Testis (tissue), 2 donors: ENCODE measurements around the gene ABTB1.

Experiments
- CTCF ChIP-seq, 3 experiments: fragments of 450-650 bp in 2 of 3; fragments of 200-600 bp in 1 of 3; sonication (generic) in 1 of 3; IDR thresholded peaks; one replicate each; pipeline ENCODE4 v1.5.1; 2016 to 2019; ENCODE audit warnings: antibody characterized with exemption in 3 of 3, mild to moderate bottlenecking in 2 of 3, moderate library complexity in 1 of 3
- POLR2A ChIP-seq: fragments of 450-650 bp; IDR thresholded peaks from one replicate; pipeline ENCODE4 v1.6.1; 2017; ENCODE audit warnings: antibody characterized with exemption, mild to moderate bottlenecking, moderate library complexity

GRCh38 chr3:127670229-127670559 lies 2.6 kb upstream of the ABTB1 start:
- no peak for TF ChIP-seq CTCF (IDR thresholded peaks at IDR 0.05)
- no peak for TF ChIP-seq POLR2A
